GM08714 (cell line): Measurements from ENCODE around the gene MLC1.

Experiments used
- H3K4me3 ChIP-seq: fragments of 200-500 bp; sonication (Bioruptor generic); 2 replicates; pipeline ENCODE4 v1.5.1; 2014; ENCODE audit warnings: mild to moderate bottlenecking, low read length, inconsistent platforms
- ZNF274 ChIP-seq: IDR thresholded peaks from 2 replicates; pipeline ENCODE4 v1.6.1; 2012; ENCODE audit warnings: mild to moderate bottlenecking, low read depth, low read length

The MLC1 gene

DNA sequence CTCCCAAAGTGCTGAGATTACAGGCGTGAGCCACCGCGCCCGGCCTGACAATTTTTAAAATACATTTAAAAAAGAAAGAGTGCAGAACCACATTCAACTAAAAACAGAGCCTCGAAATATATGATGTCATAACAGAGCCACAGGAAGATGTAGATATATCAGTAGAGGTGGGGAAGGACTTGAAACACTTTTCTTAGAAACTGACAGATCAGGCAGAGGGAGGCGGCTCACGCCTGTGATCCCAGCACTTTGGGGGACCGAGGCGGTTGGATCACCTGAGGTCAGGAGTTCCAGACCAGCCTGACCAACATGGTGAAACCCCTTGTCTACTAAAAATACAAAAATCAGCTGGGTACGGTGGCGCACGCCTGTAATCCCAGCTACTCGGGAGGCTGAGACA is 7.0 kb downstream of the MLC1 start:
- H3K4me3 ChIP-seq = no peak overlapping the region
- no peak for TF ChIP-seq ZNF274

DNA sequence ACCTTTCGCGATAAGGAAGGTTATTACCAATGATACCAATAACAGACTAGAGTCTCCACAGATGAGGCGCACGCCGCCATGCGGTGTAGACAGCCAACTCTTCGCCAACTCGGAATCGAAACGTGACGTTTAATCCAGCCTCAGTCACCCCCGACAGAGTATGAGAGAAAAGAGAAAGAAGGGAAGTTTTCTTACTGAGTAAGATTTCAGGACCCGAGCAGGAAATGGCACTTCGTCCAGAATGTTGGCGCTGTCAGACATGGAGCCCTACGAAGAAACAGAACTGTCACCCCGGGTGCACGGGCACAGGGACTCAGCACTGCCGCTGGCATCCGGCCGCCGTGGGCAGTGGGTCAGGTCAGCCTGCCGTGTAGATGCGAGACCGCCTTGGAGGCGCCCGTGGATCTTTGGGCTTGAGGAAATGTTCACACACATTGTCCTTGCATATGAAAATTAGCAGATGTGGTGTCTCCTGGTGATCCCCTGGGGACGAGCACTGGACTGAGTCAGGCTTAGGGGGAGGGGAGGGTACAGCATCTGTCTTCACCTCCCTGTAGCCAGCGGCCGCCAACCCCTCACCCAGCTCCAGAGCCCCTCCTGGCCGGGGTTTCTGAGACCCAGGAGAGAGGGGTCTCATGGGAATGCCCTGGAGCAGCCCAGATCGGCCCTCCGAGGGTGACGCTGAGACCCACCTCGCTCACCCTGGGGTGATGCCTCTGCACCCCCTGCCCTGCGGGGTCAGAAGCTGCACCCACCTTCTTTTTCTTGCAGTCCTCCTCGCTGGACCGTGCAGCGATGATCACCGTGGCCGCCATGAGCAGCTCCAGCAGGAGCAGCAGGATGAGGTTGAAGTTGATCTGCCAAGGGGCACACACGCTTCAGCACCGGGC is 8.3 kb downstream of the MLC1 start:
- no peak overlapping the region for H3K4me3 ChIP-seq
- no peak for TF ChIP-seq ZNF274

DNA sequence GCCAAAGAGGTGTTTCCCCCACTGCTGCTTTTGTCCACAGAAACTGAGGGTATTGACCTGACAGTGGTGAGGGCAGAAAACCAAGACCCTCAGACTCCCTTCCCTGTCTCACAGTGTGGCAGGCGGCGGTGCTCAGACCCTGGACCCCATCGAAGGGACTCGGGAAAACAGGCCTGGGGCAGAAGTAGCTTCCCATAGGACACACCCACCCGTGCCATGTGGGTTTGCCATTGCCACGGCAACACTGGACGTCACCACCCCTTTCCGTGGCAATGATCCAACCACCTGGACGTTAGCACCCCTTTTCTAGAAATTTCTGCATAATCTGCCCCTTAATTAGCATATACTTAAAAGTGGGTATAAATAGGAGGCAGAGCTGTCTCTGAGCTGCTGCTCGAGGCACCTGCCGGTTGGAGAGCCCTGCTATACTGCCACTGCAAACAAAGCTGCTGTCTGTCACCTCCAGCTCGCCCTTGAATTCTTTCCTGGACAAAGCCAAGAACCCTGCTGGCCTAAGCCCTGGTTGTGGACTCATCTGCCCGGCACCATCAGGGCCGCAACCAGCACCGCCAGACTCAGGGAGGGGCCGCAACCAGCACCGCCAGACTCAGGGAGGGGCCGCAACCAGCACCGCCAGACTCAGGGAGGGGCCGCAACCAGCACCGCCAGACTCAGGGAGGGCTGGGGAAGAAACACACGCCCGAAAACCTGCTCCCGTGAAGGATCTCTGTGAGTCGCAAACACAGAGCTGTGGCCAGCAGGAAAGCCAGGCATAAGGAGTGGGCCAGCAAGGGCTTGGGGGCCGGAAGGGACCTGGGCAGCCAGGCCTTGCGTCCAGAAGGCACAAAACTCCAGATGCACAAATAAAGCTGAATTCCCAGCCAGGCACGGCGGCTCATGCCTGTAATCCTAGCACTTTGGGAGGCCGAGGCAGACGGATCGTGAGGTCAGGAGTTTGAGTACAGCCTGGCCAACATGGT is 10.4 kb downstream of the MLC1 start:
- TF ChIP-seq ZNF274 = no peak
- H3K4me3 ChIP-seq = no peak overlapping the region

DNA sequence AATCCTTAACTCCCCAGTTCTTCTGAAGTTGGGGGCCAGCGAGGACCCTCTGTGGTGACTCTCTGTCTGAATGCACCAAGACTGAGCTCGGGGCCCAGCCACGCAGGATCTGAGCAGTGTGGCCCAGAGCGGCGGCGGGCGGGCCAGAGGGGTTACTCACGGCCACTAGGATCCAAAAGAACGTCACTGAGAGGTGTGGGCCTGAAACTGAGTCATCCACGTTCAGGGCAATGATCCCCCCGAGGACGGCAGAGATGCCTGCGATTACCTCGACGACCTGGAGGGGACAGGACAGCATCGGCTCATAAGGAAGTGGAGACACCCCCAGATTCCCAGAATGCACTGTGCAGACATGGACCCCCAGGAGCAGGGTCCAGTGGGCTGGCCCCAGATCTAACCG is 11.2 kb downstream of the MLC1 start:
- TF ChIP-seq ZNF274 = no peak
- H3K4me3 ChIP-seq = no peak overlapping the region

DNA sequence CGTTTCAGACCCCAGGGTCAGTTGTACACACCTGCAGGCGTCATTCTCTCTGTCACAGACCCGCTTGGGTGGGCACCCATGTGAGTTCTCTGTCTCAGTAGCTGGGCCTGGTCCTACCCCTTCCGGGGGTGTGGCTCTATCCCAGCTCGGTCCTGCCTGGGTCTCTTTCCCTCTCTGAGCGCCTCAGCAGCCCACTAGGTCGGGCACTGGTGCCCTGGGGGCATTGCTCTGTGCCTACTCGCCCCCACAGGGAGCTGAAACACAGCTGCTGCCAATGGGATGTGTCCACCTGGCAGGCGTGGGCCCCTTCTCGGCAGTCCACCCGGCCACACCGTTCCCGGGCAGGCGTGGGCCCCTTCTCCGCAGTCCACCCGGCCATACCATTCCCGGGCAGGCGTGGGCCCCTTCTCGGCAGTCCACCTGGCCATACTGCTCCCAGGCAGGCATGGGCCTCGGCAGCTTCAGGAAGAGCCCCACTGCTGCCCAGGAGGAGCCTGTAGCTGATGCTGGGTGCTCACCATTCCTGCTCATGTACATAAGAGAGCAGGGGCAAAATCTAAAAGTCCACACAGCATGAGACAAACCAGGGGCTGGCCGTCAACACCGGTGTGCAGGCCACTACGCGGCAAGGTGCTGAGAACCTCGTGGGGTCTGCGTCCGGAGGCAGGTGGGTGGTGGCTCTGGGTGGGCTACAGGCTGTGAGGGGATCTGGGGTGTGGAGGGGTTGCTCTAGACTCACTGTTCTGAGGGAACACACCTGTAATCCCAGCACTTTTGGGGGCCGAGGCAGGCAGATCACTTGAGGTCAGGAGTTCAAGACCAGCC is 12.3 kb downstream of the MLC1 start:
- no peak overlapping the region for H3K4me3 ChIP-seq
- TF ChIP-seq ZNF274 = no peak

DNA sequence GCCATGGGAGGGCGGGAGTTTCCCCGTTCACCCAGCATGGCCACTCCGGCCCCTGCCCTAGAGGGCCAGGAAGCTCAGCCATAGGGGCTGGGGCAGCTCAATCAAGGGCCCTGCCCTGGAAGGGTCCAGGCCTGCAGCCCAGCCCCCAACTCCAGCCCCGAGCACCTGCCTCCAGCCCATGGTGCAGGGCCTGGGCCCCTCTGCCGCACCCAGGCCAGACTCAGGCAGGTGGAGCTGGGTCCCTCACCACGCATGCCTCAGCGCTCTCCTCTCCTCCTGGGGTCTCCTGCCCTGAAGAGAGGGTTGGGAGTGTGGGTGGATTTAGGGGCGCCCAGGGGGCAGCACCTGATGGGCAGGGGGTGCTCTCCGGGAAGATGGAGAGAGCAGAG is 13.1 kb downstream of the MLC1 start:
- no peak for TF ChIP-seq ZNF274
- H3K4me3 ChIP-seq = no peak overlapping the region

DNA sequence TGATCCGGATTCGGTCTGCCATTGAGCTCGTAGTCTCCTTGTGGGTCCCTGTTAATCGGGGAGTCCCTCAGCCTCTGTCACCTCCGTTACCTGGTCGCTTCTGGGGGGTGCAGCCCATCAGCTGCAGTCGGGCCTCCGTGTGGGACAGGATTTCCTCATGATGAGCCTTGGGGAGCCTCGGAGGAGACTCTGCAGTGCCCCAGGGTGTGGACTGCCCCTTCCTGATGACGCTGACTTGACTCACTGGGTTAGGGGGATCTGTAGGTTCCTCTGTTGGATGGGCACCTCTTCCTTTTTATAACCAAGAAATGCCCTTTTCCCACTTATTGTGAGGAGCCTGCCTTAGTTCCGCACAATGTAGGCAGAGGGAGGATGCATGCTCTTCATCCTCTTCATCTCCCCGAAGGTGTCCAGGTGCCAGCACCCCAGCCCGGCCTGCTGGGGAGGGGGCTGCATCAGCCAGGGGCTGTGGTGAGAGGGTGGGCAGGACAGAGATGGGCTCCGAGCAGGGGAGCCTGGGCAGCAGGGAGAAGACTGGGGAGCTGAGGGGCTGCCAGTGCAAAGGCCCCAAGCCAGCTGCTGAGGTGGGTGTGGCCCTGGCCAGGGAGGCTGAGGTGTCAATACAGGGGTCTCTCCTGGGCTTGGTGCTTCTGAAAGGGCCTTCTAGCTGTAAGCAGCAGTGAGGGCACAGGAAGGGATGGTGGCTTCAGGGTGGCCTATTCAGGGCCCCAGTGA is 13.6 kb downstream of the MLC1 start:
- TF ChIP-seq ZNF274 = no peak
- H3K4me3 ChIP-seq = no peak overlapping the region

DNA sequence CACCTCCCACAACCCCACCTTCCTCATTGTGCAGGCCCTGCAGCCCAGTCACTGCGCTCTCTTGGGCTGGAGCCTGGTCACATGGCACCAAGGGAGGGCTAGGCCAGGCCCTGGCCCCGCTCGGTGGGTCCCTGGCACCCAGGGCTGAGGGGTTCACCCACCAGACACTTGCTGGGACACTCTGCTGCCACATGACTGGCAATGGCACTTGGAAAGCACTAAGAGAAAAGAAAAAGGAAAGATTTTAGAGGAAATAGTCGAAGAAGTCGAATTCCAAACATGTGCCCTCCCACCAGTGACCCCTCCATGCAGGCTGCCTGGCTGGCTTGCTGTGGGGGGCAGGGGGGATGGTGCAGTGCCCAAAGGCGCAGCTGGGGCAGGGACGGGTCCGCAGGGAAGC is 14.9 kb downstream of the MLC1 start:
- no peak for TF ChIP-seq ZNF274
- no peak overlapping the region for H3K4me3 ChIP-seq

DNA sequence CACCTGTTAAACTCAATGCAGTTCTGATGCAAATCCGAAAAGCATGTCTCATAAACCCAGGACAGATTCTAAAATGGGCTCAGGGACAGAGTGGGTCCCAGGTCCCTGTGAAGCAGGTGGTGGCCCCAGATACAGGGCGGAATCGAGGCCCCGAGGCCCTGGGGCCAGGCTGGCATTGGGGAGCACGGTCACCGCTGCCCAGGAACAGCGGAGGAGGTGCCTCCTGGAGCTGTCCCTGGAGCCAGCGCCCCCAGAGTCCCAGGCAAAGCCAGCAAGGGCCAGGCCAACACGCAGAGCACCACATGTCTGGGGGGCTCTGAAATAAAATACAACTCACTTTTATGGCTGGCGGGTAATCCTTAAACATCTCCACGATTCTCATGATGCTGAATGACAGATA is 17.1 kb downstream of the MLC1 start:
- H3K4me3 ChIP-seq = no peak overlapping the region
- TF ChIP-seq ZNF274 = no peak

DNA sequence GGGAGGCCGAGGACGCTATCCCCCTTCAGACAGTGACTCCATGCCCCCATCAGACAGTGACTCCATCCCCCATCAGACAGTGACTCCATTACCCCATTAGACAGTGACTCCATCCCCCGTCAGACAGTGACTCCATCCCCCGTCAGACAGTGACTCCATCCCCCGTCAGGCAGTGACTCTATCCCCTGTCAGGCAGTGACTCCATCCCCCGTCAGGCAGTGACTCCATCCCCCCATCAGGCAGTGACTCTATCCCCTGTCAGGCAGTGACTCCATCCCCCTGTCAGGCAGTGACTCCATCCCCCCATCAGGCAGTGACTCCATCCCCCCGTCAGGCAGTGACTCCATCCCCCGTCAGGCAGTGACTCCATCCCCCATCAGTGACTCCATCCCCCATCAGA is 18.0 kb downstream of the MLC1 start:
- no peak for TF ChIP-seq ZNF274
- no peak overlapping the region for H3K4me3 ChIP-seq

DNA sequence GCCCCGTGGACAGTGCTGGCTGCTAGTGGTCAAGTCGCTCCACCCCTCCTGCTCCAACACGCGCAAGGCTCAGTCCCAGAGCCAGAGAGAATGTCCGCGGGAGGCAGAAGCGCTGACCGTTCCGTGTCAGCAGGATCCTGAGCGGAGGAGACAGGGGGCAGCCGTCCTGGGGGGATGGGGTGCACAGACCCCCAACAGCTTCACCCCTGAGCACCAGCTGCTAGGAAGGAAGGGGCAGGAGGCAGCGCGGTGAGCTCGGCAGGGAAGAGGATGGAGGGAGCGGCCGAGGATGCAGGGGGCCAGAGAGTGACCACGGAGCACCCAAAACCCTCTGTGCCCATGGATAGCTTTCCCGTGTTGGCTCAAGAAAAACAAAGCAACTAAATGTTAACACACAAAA is 20.8 kb downstream of the MLC1 start:
- no peak overlapping the region for H3K4me3 ChIP-seq
- TF ChIP-seq ZNF274 = no peak

DNA sequence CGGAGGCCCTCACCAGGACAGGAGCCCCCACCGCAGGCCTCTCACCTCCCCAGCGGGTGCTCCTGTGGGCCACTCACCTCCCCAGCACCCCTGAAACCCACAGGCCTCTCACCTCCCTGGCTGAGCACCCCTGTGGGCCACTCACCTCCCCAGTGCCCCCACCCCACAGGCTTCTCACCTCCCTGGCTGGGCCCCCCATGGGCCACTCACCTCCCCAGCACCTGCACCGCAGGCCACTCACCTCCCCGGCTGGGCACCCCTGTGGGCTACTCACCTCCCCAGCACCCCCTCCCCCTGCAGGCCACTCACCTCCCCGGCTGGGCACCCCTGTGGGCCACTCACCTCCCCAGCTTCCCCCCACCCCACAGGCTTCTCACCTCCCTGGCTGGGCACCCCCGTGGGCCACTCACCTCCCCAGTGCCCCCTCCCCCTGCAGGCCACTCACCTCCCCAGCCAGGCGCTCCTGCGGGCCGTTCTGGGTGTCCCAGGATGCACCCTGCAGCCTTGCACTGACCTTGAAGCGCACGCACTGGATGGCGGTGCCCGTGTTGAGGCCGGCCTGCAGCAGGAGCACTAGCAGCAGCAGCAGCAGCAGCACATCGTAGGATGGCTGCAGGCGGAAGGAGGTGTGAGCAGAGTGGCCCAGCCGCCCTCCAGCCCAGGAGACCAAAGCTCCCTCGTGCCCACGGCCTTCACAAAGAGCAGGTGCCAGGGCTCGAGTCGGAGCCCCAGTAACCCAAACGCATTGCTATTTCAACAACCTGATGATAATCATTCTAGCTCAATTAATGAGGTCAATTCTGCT is 21.4 kb downstream of the MLC1 start:
- no peak overlapping the region for H3K4me3 ChIP-seq
- no peak for TF ChIP-seq ZNF274
